Measurements from ENCODE around the gene ZNF383.
"Not testable (repeated sequence)": the region's sequence is repeated elsewhere in the genome, so short reads cannot be mapped to it uniquely, and the experiment has no call there.

DNA sequence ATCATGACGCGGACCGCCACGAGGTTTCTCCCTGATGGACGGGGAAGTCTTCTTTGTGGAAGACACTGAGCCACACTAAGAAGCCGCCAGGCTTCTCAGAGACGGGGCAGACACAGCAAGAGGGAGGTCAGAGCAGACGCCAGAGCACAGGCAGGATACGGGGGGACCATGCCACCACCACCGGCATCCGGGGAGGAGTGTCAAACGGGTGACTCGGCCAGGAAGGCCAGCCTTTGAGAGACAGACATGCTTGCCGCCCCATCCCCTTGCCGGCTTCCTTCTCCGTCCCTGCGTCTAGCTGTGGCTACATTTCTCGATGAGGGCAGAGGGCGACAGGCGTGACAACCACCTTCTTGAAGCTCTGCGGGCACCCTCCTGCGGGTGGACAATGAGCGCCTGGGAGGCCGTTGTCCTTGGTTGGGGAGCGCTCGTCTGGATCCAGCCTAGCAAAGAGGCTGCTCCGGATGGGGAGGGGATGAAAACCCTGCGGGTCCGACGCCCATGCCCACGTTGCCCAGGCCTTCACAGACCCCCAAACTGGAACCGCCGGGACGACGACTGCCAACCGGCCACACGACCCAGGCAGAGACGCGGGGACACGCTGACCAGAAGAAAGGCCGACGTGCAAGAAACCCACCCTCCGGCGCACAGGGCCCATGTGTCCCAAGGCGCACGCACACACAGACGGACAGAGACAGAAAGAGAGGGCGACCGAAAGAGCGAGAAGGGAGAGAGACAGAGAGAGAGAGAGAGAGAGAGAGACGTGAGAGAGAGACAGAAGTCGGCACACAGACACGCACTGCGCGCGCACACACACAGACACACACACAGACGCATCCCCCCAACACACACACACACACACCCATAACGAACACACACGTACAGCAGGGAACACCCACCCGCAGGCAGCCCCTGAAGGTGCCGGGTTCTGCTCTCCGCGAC, 75.3 kb downstream of the ZNF383 start:
- TF ChIP-seq, protein P1, sequence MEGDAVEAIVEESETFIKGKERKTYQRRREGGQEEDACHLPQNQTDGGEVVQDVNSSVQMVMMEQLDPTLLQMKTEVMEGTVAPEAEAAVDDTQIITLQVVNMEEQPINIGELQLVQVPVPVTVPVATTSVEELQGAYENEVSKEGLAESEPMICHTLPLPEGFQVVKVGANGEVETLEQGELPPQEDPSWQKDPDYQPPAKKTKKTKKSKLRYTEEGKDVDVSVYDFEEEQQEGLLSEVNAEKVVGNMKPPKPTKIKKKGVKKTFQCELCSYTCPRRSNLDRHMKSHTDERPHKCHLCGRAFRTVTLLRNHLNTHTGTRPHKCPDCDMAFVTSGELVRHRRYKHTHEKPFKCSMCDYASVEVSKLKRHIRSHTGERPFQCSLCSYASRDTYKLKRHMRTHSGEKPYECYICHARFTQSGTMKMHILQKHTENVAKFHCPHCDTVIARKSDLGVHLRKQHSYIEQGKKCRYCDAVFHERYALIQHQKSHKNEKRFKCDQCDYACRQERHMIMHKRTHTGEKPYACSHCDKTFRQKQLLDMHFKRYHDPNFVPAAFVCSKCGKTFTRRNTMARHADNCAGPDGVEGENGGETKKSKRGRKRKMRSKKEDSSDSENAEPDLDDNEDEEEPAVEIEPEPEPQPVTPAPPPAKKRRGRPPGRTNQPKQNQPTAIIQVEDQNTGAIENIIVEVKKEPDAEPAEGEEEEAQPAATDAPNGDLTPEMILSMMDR (conservative IDR thresholded peaks at IDR 0.05 in 1 of 2, IDR thresholded peaks at IDR 0.05 in 1 of 2; ENCODE audit: low read depth in 1 of 2, low read length in 2 of 2) = not testable (repeated sequence)
- TF ChIP-seq EZH2 (IDR thresholded peaks at IDR 0.05; ENCODE audit: low read length, missing control alignments) = not testable (repeated sequence)
